PC-3 (cell line): Measurements from ENCODE around the gene COMT. TPM values are rescaled to one million over a fixed set of nuclear protein-coding genes. Genes with fewer than 3 reads are reported as not detected.

ENCODE experiments used
- ATAC-seq: fragments of 200-7000 bp; cut with Tn5 transposase; 2 replicates; pipeline ENCODE4 v1.9.1; 2020; ENCODE audit warnings: mild to moderate bottlenecking, moderate library complexity
- BruUV-seq: library from RNA; stranded (reverse); fragments of 400-500 nt; replicated peaks from 2 replicates; lab custom pipeline; 2021; lab: Mats Ljungman, UMichigan
- CTCF ChIA-PET: fragments of 300-600 bp; sonication (Branson Sonifier 250); formaldehyde crosslinking; loops from one replicate; lab custom pipeline; 2022; ENCODE audit warnings: antibody characterized with exemption; lab: Charles Lee
- POLR2A ChIA-PET: fragments of 300-600 bp; sonication (Branson Sonifier 250); formaldehyde crosslinking; loops from one replicate; lab custom pipeline; 2022; ENCODE audit warnings: antibody characterized with exemption; ENCODE audit not compliant: unreplicated experiment; lab: Charles Lee
- DNase-seq: peaks from one replicate; pipeline ENCODE4 v3.0.0-alpha.2; 2015
- H2AFZ ChIP-seq: fragments of 300-600 bp; sonication (generic); 2 replicates; pipeline ENCODE4 v1.6.0; 2016; ENCODE audit warnings: antibody characterized with exemption, low read length
- H3F3A ChIP-seq: fragments of 300-600 bp; sonication (generic); one replicate; pipeline ENCODE4 v1.6.0; 2017; ENCODE audit warnings: antibody characterized with exemption, low read length, control low read depth, mild to moderate bottlenecking; ENCODE audit not compliant: unreplicated experiment
- H3K27ac ChIP-seq: fragments of 300-600 bp; sonication (generic); 2 replicates; pipeline ENCODE4 v1.5.1; 2016; ENCODE audit warnings: mild to moderate bottlenecking, low read length
- H3K27me3 ChIP-seq: fragments of 300-600 bp; sonication (generic); 2 replicates; pipeline ENCODE4 v1.6.1; 2016; ENCODE audit warnings: low read length, mixed read lengths
- H3K36me3 ChIP-seq: fragments of 300-600 bp; sonication (generic); 2 replicates; pipeline ENCODE4 v1.6.1; 2016; ENCODE audit warnings: low read depth, mixed run types, low read length, mixed read lengths
- H3K4me1 ChIP-seq: fragments of 300-600 bp; sonication (generic); 2 replicates; pipeline ENCODE4 v1.5.1; 2016; ENCODE audit warnings: low read length; ENCODE audit not compliant: insufficient read depth
- H3K4me2 ChIP-seq: fragments of 300-600 bp; sonication (generic); 2 replicates; pipeline ENCODE4 v1.6.0; 2016; ENCODE audit warnings: low read length
- H3K4me3 ChIP-seq: fragments of 300-600 bp; sonication (generic); 2 replicates; pipeline ENCODE4 v1.5.1; 2016; ENCODE audit warnings: mild to moderate bottlenecking, low read length, mixed read lengths
- H3K79me2 ChIP-seq: fragments of 300-600 bp; sonication (generic); 2 replicates; pipeline ENCODE4 v1.6.1; 2017; ENCODE audit warnings: low read length, mixed read lengths
- H3K9ac ChIP-seq: fragments of 300-600 bp; sonication (generic); 2 replicates; pipeline ENCODE4 v1.6.0; 2016; ENCODE audit warnings: mild to moderate bottlenecking, low read length
- H3K9me2 ChIP-seq: fragments of 300-600 bp; sonication (generic); replicated peaks from 2 replicates; pipeline ENCODE4 v1.6.1; 2016; ENCODE audit warnings: mixed run types, low read length, mixed read lengths
- H3K9me3 ChIP-seq: fragments of 300-600 bp; sonication (generic); 2 replicates; pipeline ENCODE4 v1.6.1; 2016; ENCODE audit warnings: low read length, mixed read lengths
- H4K20me1 ChIP-seq: fragments of 300-600 bp; sonication (generic); 2 replicates; pipeline ENCODE4 v1.6.1; 2016; ENCODE audit warnings: low read length, mixed read lengths
- CTCF ChIP-seq: fragments of 300-600 bp; sonication (generic); conservative IDR thresholded peaks from 2 replicates; pipeline ENCODE4 v1.5.1; 2017; ENCODE audit warnings: antibody characterized with exemption, low read depth, mild to moderate bottlenecking, low read length
- EZH2 ChIP-seq: fragments of 300-600 bp; sonication (generic); IDR thresholded peaks from one replicate; pipeline ENCODE4 v1.6.1; 2017; ENCODE audit warnings: antibody characterized with exemption, mild to moderate bottlenecking, low read length; ENCODE audit not compliant: unreplicated experiment
- EZH2phosphoT487 ChIP-seq: fragments of 300-600 bp; sonication (generic); IDR thresholded peaks from 2 replicates; pipeline ENCODE4 v1.6.1; 2018; ENCODE audit warnings: mild to moderate bottlenecking, antibody characterized with exemption, low read length, borderline replicate concordance
- intact Hi-C: fragments of 100-400 bp; cut with micrococcal nuclease; formaldehyde crosslinking; loops from 2 replicates; pipeline ENCODE4 v1.9.0; 2023
- total RNA-seq: library from RNA; depleted of rRNA; stranded (reverse); fragments of >200 nt; gene quantifications from 2 replicates; pipeline ENCODE4 v1.2.3, GENCODE V29; 2014

The COMT gene
- total RNA-seq, 1 experiment from 2014 or later = 204 TPM

GRCh38 chr22:19974935-19975706 is 33.5 kb downstream of the COMT start:
- Histone ChIP-seq H3K36me3 (no peaks in the 10 kb centered on the region), H3K9me2 (no peaks in the 10 kb centered on the region), H3F3A (no peaks in the 10 kb centered on the region), H3K4me1 (peaks cover 9% of the 10 kb centered on the region; the same call in 1 of the 2 replicates), H3K4me2 (no peak overlapping the region), H2AFZ (no peak overlapping the region), H3K9me3 (no peaks in the 10 kb centered on the region), H3K9ac (no peak overlapping the region), H3K79me2 (no peaks in the 10 kb centered on the region), H3K27me3 (no peaks in the 10 kb centered on the region), H4K20me1 (no peaks in the 10 kb centered on the region), H3K4me3 (no peak overlapping the region), H3K27ac (no peak overlapping the region)
- no peak for TF ChIP-seq CTCF
- no peak for TF ChIP-seq EZH2
- TF ChIP-seq EZH2phosphoT487 = no peak
- BruUV-seq = no TSS peak
- ATAC-seq = no peak
- DNase-seq = peak; percentile 9
- ChIA-PET POLR2A (no interaction called here), CTCF (no interaction called here)
- intact Hi-C loops = no loop called here

- no peaks in the 10 kb centered on the region for H3F3A ChIP-seq
- ChIA-PET POLR2A (no interaction called here), CTCF (no interaction called here)
- H3K27ac ChIP-seq = no peak overlapping the region
- no peaks in the 10 kb centered on the region for H3K79me2 ChIP-seq
- H2AFZ ChIP-seq = no peak overlapping the region
- H3K36me3 ChIP-seq = no peaks in the 10 kb centered on the region
- intact Hi-C loops = no loop called here
- ATAC-seq (no peak), DNase-seq (no peak)
- no peak overlapping the region for H3K4me3 ChIP-seq
- no peaks in the 10 kb centered on the region for H3K9me2 ChIP-seq
- H3K4me2 ChIP-seq = no peak overlapping the region
- TF ChIP-seq CTCF (no peak), EZH2 (no peak), EZH2phosphoT487 (no peak)
- H3K4me1 ChIP-seq = peaks cover 9% of the 10 kb centered on the region; the same call in 1 of the 2 replicates
- H3K27me3 ChIP-seq = no peaks in the 10 kb centered on the region
- no TSS peak for BruUV-seq
- no peaks in the 10 kb centered on the region for H4K20me1 ChIP-seq
- no peak overlapping the region for H3K9ac ChIP-seq
- H3K9me3 ChIP-seq = no peaks in the 10 kb centered on the region
These were observed 34.1 kb downstream of the COMT start for GRCh38 chr22:19975707-19976035.

GRCh38 chr22:19976671-19977070 is 35.1 kb downstream of the COMT start:
- Histone ChIP-seq H3F3A (no peaks in the 10 kb centered on the region), H3K9ac (no peak overlapping the region), H3K4me2 (no peak overlapping the region), H3K9me2 (no peaks in the 10 kb centered on the region), H3K36me3 (no peaks in the 10 kb centered on the region), H2AFZ (no peak overlapping the region), H4K20me1 (no peaks in the 10 kb centered on the region), H3K4me1 (peaks cover 9% of the 10 kb centered on the region; the same call in 1 of the 2 replicates), H3K27me3 (no peaks in the 10 kb centered on the region), H3K79me2 (no peaks in the 10 kb centered on the region), H3K4me3 (no peak overlapping the region), H3K27ac (no peak overlapping the region), H3K9me3 (no peaks in the 10 kb centered on the region)
- TF ChIP-seq EZH2 (no peak), CTCF (no peak), EZH2phosphoT487 (no peak)
- ChIA-PET CTCF (no interaction called here), POLR2A (no interaction called here)
- intact Hi-C loops = no loop called here
- DNase-seq (no peak), ATAC-seq (no peak)
- no TSS peak for BruUV-seq
